GM18907 (cell line): ENCODE data around the gene RSPO4.

Source experiments
- ATAC-seq: cut with Tn5 transposase; IDR thresholded peaks from one replicate; pipeline ENCODE4 v1.9.1; 2021; ENCODE audit warnings: mild to moderate bottlenecking, moderate library complexity; ENCODE audit not compliant: unreplicated experiment

RSPO4 gene

DNA sequence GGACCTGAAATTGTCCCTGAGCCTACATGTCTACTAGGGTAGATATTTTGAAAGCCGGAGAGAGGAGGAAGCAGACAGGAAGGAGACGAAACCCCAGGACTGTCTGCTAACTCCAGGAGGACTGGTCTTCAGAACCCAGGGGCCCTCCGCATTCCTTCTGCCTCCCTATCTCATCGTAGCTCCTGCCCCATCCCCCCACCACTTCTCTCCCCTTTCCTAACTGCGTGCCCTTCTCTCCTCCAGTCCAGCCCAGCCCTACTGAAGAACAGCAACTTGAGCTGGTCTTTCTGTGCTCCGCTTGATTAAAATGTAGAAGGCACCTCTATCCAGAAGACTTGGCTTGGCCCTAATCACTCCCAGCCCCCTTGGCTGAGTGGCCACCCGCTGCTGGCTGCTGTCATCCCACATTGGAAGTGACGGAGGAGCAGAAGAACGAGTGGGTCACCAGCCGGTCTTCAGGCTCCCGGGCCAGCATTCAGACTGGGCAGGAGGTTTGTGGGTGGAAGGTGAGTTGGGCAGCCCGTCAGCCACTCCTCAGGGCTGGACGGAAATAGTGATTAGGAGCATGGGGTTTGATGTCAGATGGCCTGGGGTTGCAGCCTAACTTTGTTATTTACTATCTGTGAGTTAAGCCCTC is 57.2 kb downstream of the RSPO4 start:
- no peak for ATAC-seq

GRCh38 chr20:944148-944547 is 58.0 kb downstream of the RSPO4 start:
- no peak for ATAC-seq

DNA sequence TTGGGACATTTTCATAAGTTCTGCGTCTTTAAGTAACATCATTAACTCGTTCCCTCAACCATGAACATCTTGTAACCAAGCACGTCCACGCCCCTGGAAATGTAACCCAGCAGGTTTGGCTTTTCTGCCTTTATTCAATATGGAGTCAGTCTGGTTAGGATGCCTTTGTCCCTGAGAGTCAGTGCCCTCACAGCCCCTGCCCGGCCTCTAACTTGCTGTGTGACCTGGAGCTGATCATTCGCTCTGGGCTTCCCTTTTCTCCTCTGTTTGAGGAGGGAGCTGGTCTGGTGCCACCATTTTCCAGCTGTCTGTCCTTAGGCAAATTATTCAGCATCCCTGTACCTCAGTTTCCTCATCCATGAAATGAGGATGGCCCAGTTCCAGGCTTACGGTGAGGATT is 59.5 kb downstream of the RSPO4 start:
- no peak for ATAC-seq

DNA sequence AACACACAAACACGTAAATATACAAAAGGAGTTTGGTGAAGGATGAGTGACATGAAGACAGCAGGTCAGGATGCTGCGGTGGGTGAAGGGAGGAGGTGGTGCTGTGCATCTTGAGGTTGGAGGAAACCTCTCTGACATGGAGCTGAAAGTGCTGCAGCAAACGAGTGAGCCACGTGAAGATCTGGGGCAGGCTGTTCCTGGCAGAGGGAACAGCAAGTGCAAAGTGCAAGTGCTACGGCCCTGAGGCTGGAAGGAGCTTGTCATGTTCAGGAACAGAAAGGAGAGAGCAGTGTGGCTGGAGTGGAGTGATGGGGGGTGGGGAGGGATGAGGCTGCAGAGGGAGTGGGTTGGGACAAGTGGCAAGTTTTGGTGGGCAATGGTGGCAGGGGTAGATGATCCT is 61.2 kb downstream of the RSPO4 start:
- ATAC-seq = no peak

DNA sequence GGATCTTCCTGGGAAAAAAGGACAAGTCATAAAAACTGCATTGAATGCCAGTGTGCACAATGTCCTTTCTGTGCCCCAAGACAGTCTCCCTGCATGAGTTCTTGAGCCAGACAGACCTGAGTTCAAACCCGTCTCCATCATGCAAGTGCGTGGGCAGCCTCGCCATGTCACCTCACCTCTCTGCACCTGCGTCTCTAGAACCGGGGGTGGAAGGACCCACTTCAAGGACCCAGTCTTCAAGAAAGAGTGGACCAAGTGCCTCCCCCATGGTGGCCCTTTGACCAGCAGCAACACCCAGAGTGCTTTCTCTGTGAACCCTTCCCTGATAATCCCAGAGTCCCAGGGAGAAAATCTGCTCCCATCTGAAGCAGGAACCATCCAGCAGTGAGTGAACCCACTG is 62.5 kb downstream of the RSPO4 start:
- no peak for ATAC-seq

GRCh38 chr20:934186-934840 is 67.8 kb downstream of the RSPO4 start:
- ATAC-seq = no peak

GRCh38 chr20:933029-933428 is 69.1 kb downstream of the RSPO4 start:
- no peak for ATAC-seq

- no peak for ATAC-seq
These were observed 70.7 kb downstream of the RSPO4 start for GRCh38 chr20:931401-931800.

DNA sequence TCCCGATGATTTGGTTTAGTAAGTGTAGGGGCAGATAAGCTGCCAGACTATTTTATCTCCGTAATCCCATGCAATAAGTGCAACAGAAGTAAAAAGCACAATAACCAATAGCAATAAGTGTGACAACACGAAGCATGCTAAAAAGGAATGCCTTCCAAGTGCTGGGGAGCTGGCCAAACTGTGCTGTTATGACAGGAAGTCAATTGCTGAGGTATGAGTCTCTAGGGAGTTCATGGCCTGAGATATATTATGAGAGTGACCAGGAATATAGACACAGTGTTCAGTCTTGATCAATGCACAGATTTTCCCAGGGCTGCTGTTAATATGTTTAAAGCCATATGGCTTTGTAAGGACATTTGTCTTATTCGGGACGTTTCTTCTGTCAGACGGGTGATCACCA is 75.4 kb downstream of the RSPO4 start:
- no peak for ATAC-seq

DNA sequence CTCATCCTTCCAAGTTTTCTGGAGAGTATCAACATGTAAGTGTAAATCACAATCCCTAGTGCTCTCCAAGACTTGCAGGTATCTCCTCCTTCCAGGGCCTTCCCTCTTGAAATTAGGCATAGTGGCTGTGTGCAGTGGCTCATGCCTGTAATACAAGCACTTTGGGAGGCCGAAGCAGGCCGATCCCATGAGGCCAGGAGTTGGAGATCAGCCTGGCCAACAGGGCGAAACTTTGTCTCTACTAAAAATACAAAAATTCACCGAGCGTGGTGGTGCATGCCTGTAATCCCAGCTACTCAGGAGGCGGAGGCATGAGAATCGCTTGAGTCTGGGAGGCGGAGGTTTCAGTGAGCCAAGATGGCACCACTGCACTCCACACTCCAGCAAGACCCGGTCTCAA is 76.6 kb downstream of the RSPO4 start:
- ATAC-seq = no peak

DNA sequence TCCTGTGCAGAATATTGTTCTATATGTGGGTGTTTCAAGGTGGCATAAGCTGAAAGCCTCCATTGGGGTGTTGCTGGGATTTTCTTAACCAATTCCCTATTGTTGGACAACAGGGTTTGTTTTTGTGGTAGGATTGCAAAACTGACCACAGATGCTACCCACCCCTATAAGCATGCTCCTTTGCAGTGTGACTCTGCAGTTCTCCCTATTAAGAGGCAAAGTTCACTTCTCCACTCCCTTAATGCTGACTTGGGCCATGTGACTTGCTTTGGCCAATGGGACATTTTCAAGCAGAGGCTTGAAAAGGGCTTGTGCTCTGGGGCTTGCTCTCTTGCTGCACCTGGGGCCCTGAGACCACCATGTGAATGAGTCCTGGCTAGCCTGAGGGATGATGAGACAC is 77.5 kb downstream of the RSPO4 start:
- ATAC-seq = no peak

GRCh38 chr20:922781-923180 is 79.3 kb downstream of the RSPO4 start:
- no peak for ATAC-seq

DNA sequence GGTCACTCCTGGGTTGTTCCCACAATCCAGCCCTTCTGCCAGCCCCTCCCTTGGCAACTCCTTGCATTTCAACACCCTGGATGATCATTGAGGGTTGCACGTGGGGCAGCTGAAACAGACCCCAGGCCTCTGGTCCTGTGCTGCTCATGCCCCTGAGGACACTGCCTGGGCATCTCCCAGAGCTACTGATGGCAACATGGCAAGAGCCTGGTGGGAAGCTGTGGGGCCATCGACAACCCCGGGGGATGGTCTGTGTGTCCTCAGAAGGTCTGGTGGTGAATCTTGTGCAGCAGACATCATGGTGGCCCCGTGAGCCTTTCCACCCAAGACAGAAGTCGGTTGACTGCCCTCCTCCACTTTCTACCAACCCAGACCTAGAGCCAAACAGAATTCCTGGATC is 81.0 kb downstream of the RSPO4 start:
- ATAC-seq = no peak

GRCh38 chr20:920311-920710 is 81.8 kb downstream of the RSPO4 start:
- ATAC-seq = no peak

- no peak for ATAC-seq
These were observed 82.6 kb downstream of the RSPO4 start for GRCh38 chr20:919491-919916.

DNA sequence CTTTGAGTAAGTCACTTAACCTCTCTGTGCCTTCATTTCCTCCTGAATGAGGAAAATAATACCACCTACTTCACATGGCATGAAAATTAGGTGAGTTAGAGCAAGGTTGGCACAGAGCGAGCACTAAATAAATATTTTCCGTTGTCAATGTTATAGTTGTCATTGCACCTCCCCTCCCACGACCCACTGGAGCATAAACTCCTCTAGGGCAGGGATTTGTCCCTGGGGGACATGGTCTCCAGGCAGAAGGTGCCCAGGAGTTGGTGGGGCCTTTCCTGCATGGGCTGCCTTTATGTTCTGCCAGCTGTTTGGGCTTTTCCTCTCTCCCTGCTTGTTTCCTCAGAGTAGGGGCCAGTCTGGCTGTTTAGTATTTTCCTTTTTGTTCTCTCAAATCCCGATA is 84.7 kb downstream of the RSPO4 start:
- ATAC-seq = no peak

- no peak for ATAC-seq
These were observed 85.3 kb downstream of the RSPO4 start for GRCh38 chr20:916825-917224.

GRCh38 chr20:916125-916799 is 85.8 kb downstream of the RSPO4 start, which contains the start of gene ANGPT4:
Gene ANGPT4, minus strand, starts transcription at chr20:916334. Its CDS starts 120 bp downstream, at chr20:916214.
- no peak for ATAC-seq

- no peak for ATAC-seq
These were observed 87.2 kb downstream of the RSPO4 start for GRCh38 chr20:914727-915498.

DNA sequence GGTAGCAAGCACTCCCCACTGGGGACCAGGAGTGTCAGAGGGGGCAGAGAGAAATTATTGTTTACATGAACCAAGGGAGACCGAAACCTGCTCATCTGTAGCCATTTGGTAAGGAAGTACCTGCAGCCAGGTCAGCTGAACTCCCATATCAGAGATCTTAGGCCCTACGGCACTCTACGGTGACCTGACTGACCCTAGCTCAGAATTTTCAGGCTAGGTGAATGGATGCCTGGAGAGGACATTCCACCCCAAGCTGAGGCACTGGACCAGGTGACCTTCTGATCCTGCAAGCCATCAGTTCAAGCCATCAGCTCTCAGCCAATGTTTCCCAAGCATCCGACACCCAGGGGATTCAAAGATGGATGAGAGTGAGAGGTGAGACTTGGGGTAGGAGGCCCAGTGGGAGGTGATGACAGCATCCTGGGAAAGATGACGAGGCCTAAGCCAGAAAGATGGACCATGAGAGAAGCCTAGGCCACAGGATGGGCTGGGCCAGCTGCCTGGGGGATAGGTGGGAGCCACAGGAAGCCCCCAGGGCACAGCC is 88.7 kb downstream of the RSPO4 start:
- no peak for ATAC-seq

GRCh38 chr20:911882-912600 is 90.1 kb downstream of the RSPO4 start:
- ATAC-seq = no peak
